ENCODE measurements around the gene AGBL4. TPM values are rescaled to one million over a fixed set of nuclear protein-coding genes. Genes with fewer than 3 reads are reported as not detected.

AGBL4 gene
- total RNA-seq, 6 experiments from 2014 or later, result 0.06 to 1.8 (median 0.93) TPM

GRCh38 chr1:49104575-49104974 lies 919.2 kb downstream of the AGBL4 start:
- DNase-seq, result no peak
- ATAC-seq, result no peak
- intact Hi-C loops (cut with DNase I), result no loop called here
- Histone ChIP-seq H3K9me3 (no peaks in the 10 kb centered on the region), H3K27ac (no peak overlapping the region), H3K4me3 (no peak overlapping the region), H3K27me3 (no peaks in the 10 kb centered on the region), H3K4me1 (no peaks in the 10 kb centered on the region), H3K36me3 (no peaks in the 10 kb centered on the region)
- TF ChIP-seq CTCF (IDR thresholded peaks at IDR 0.05), result no peak
- TF ChIP-seq POLR2A (IDR thresholded peaks at IDR 0.05), result no peak
- 57% methylated on average over 3 of the region's 3 CpGs for WGBS (ENCODE audit: insufficient coverage, low coverage, low lambda C conversion rate, missing lambda C conversion rate)

GRCh38 chr1:49102752-49103151 lies 921.0 kb downstream of the AGBL4 start:
- TF ChIP-seq CTCF (IDR thresholded peaks at IDR 0.05), result no peak
- no peak for TF ChIP-seq POLR2A (IDR thresholded peaks at IDR 0.05)
- Histone ChIP-seq H3K4me3 (no peak overlapping the region), H3K27me3 (no peaks in the 10 kb centered on the region), H3K9me3 (no peaks in the 10 kb centered on the region), H3K27ac (no peak overlapping the region), H3K36me3 (no peaks in the 10 kb centered on the region), H3K4me1 (no peaks in the 10 kb centered on the region)
- ATAC-seq (no peak), DNase-seq (no peak)
- intact Hi-C loops (cut with DNase I), result no loop called here

- H3K27me3 ChIP-seq, result no peaks in the 10 kb centered on the region
- H3K36me3 ChIP-seq, result no peaks in the 10 kb centered on the region
- TF ChIP-seq POLR2A (IDR thresholded peaks at IDR 0.05) (no peak), CTCF (IDR thresholded peaks at IDR 0.05) (no peak)
- H3K4me3 ChIP-seq, result no peak overlapping the region
- ATAC-seq (no peak), DNase-seq (no peak)
- no peak overlapping the region for H3K27ac ChIP-seq
- intact Hi-C loops (cut with DNase I), result no loop called here
- no peaks in the 10 kb centered on the region for H3K9me3 ChIP-seq
- WGBS (ENCODE audit: insufficient coverage, low coverage, low lambda C conversion rate, missing lambda C conversion rate), result 72% methylated on average over 5 of the region's 5 CpGs
- no peaks in the 10 kb centered on the region for H3K4me1 ChIP-seq
Observed at GRCh38 chr1:49098866-49099265, 924.9 kb downstream of the AGBL4 start.

GRCh38 chr1:49086327-49086726 lies 937.4 kb downstream of the AGBL4 start:
- TF ChIP-seq CTCF (IDR thresholded peaks at IDR 0.05) (no peak), POLR2A (IDR thresholded peaks at IDR 0.05) (no peak)
- WGBS (ENCODE audit: insufficient coverage, low coverage, low lambda C conversion rate, missing lambda C conversion rate), result no CpG with 5 or more reads among the region's 2 CpGs
- Histone ChIP-seq H3K4me1 (no peaks in the 10 kb centered on the region), H3K9me3 (no peaks in the 10 kb centered on the region), H3K27ac (no peak overlapping the region), H3K36me3 (no peaks in the 10 kb centered on the region), H3K4me3 (no peak overlapping the region), H3K27me3 (no peaks in the 10 kb centered on the region)
- ATAC-seq, result no peak
- intact Hi-C loops (cut with DNase I), result no loop called here
- no peak for DNase-seq

- H3K9me3 ChIP-seq, result no peaks in the 10 kb centered on the region
- no peaks in the 10 kb centered on the region for H3K36me3 ChIP-seq
- no peaks in the 10 kb centered on the region for H3K4me1 ChIP-seq
- TF ChIP-seq POLR2A (IDR thresholded peaks at IDR 0.05) (no peak), CTCF (IDR thresholded peaks at IDR 0.05) (no peak)
- DNase-seq (no peak), ATAC-seq (no peak)
- intact Hi-C loops (cut with DNase I), result no loop called here
- WGBS (ENCODE audit: insufficient coverage, low coverage, low lambda C conversion rate, missing lambda C conversion rate), result 47% methylated on average over 3 of the region's 3 CpGs
- H3K4me3 ChIP-seq, result no peak overlapping the region
- H3K27ac ChIP-seq, result no peak overlapping the region
- H3K27me3 ChIP-seq, result no peaks in the 10 kb centered on the region
Observed at GRCh38 chr1:49085079-49085478, 938.7 kb downstream of the AGBL4 start.
